Nephron (organoid): ENCODE results near the gene NOTCH4.

Experiments used
- H3K27ac Mint-ChIP-seq, 3 experiments: 2 replicates each; pipeline ENCODE4 v1.8.0; 2020; ENCODE audit warnings: mixed read lengths in 3 of 3, mild to moderate bottlenecking in 2 of 3, moderate library complexity in 1 of 3
- H3K27me3 Mint-ChIP-seq: 2 replicates; pipeline ENCODE4 v1.8.0; 2021; ENCODE audit warnings: low read depth, mild to moderate bottlenecking, moderate library complexity, mixed read lengths
- H3K36me3 Mint-ChIP-seq: 2 replicates; pipeline ENCODE4 v1.8.0; 2020; ENCODE audit warnings: low read depth, mixed read lengths
- H3K4me1 Mint-ChIP-seq: 2 replicates; pipeline ENCODE4 v1.8.0; 2020; ENCODE audit warnings: mixed read lengths
- H3K4me3 Mint-ChIP-seq, 3 experiments: 2 replicates each; pipeline ENCODE4 v1.8.0; 2020; ENCODE audit warnings: mild to moderate bottlenecking in 3 of 3, mixed read lengths in 3 of 3, moderate library complexity in 2 of 3
- H3K9me3 Mint-ChIP-seq: 2 replicates; pipeline ENCODE4 v1.8.0; 2020; ENCODE audit warnings: mixed read lengths
- TF ChIP-seq, protein P1 (sequence below), 3 experiments: fragments of 200-600 bp; sonication (generic); IDR thresholded peaks; one replicate each; pipeline ENCODE4 v1.5.0; 2021; ENCODE audit warnings: antibody characterized with exemption in 3 of 3; ENCODE audit not compliant: unreplicated experiment in 3 of 3

The NOTCH4 gene

DNA sequence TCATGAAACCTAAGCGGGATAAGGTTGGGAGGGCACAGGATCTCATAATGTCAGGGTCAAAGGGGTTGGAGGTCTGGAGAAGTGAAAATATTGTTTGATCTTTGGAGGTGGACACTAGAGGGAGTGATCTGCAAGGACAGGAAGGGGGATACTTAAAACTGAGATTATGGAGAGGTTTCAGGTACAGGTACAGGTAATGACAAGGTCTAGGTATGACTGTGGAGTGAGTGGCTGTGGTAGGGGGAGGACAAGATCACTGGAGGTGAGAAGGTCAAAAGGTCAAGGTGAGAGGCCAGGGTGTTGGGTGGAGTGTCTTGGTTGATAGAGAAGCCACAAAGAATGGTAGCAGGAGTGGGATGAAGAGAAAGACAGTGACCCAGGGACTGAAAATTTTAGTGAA, 16.8 kb upstream of the NOTCH4 start:
- no peaks in the 10 kb centered on the region for H3K36me3 Mint-ChIP-seq
- H3K27me3 Mint-ChIP-seq, result no peaks in the 10 kb centered on the region
- peaks cover 25% of the 10 kb centered on the region for H3K4me1 Mint-ChIP-seq
- H3K27ac Mint-ChIP-seq, result no peak overlapping the region
- TF ChIP-seq, protein P1, sequence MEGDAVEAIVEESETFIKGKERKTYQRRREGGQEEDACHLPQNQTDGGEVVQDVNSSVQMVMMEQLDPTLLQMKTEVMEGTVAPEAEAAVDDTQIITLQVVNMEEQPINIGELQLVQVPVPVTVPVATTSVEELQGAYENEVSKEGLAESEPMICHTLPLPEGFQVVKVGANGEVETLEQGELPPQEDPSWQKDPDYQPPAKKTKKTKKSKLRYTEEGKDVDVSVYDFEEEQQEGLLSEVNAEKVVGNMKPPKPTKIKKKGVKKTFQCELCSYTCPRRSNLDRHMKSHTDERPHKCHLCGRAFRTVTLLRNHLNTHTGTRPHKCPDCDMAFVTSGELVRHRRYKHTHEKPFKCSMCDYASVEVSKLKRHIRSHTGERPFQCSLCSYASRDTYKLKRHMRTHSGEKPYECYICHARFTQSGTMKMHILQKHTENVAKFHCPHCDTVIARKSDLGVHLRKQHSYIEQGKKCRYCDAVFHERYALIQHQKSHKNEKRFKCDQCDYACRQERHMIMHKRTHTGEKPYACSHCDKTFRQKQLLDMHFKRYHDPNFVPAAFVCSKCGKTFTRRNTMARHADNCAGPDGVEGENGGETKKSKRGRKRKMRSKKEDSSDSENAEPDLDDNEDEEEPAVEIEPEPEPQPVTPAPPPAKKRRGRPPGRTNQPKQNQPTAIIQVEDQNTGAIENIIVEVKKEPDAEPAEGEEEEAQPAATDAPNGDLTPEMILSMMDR (IDR thresholded peaks at IDR 0.05; ENCODE audit: unreplicated experiment in 3 of 3), result no peak
- no peak overlapping the region for H3K4me3 Mint-ChIP-seq
- no peaks in the 10 kb centered on the region for H3K9me3 Mint-ChIP-seq

DNA sequence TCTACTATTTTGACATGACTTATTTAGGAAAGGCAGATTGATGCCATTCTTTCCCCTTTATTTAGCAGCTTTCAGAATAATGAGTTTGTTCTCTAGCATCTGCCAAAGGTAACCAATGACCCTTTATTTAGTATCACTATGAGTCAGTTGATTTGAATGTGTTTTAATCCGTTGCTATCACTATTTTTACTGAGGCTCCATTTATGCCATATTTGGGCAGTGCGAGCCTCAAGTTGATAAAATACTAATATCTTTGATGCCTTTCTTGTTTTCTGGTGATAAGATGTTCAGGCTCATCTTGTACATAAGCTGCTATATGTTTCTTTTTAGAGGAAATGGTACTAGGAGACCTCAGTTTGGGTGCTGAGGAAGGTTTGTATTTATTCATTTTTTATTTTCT, 15.6 kb upstream of the NOTCH4 start:
- Mint-ChIP-seq H3K4me3 (no peak overlapping the region), H3K36me3 (no peaks in the 10 kb centered on the region), H3K27ac (no peak overlapping the region), H3K4me1 (peaks cover 17% of the 10 kb centered on the region), H3K9me3 (peaks cover 3% of the 10 kb centered on the region), H3K27me3 (no peaks in the 10 kb centered on the region)
- TF ChIP-seq, protein P1 (IDR thresholded peaks at IDR 0.05; ENCODE audit: unreplicated experiment in 3 of 3), result no peak

DNA sequence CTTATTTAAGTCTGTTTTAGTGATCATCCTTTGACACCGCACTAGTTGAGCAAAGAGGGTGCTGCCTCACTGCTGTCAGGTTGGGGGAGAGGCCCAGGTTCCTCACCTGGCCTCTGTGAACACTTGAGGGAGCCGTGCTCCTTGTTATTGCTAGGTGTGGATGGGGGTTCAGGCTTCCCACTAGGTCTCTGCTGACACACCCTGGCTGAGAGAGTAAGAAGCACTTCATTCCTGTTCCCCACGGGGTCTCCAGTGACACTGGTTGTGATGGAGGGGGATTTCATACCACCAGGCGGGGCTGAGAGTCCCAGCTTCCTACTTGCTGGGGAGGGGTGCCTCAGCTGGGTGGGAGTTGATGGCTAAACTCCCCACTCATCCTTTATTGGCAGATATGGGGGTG, 11.1 kb upstream of the NOTCH4 start:
- Mint-ChIP-seq H3K27ac (no peak overlapping the region), H3K4me1 (no peaks in the 10 kb centered on the region), H3K9me3 (peaks cover 3% of the 10 kb centered on the region), H3K27me3 (no peaks in the 10 kb centered on the region), H3K4me3 (no peak overlapping the region), H3K36me3 (no peaks in the 10 kb centered on the region)
- TF ChIP-seq, protein P1 (IDR thresholded peaks at IDR 0.05; ENCODE audit: unreplicated experiment in 3 of 3), result no peak

DNA sequence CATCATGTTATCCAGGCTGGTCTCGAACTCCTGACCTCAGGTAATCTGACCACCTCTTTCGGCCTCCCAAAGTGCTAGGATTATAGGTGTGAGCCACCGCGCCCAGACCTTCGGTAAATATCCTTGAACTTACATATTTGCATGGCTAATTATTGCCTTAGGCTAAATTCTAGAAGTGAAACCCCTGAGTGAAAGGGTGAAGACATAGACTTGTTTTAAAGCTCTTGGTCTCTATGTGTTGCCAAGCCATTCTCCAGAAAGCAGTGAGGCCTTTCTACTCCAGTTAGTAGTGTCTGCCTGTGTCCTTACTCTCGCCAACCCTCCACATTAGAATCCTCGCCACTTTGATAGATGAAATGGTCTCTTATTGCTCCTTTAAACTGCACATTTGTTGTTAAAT, 2.6 kb upstream of the NOTCH4 start:
- H3K9me3 Mint-ChIP-seq, result no peaks in the 10 kb centered on the region

DNA sequence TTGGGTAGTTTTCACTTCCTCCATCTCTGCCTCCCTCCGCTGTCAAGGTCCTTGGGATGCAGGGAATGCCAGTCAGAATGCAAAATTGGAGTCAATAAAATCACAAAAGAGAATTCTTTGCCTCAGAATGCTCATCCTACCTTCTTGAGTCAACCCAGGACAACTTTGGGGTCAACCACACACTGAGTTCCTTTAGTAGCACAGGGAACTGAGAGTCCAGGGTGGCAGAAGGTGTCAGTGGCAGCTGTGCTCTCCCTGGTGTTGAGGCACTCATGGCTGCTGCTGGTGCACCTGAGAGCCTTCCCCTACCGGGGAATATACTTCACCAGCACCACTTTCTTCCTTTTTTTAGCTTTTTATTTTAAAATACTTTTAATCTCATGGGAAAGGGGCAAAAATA, 829 bp upstream of the NOTCH4 start:
- H3K36me3 Mint-ChIP-seq, result no peaks in the 10 kb centered on the region
- no peaks in the 10 kb centered on the region for H3K4me1 Mint-ChIP-seq
- no peaks in the 10 kb centered on the region for H3K9me3 Mint-ChIP-seq
- TF ChIP-seq, protein P1 (IDR thresholded peaks at IDR 0.05; ENCODE audit: unreplicated experiment in 3 of 3), result no peak
- H3K4me3 Mint-ChIP-seq, result no peak overlapping the region
- H3K27ac Mint-ChIP-seq, result no peak overlapping the region
- H3K27me3 Mint-ChIP-seq, result peaks cover 9% of the 10 kb centered on the region

More for the DNA sequence above, 2.6 kb upstream of the NOTCH4 start:
- Mint-ChIP-seq H3K27me3 (peaks cover 9% of the 10 kb centered on the region), H3K4me3 (no peak overlapping the region), H3K27ac (no peak overlapping the region), H3K4me1 (no peaks in the 10 kb centered on the region), H3K36me3 (no peaks in the 10 kb centered on the region)
- TF ChIP-seq, protein P1 (IDR thresholded peaks at IDR 0.05; ENCODE audit: unreplicated experiment in 3 of 3), result no peak

GRCh38 chr6:32222333-32223230, 1.3 kb downstream of the NOTCH4 start:
- H3K27ac Mint-ChIP-seq, result no peak overlapping the region
- no peak overlapping the region for H3K4me3 Mint-ChIP-seq
- TF ChIP-seq, protein P1 (IDR thresholded peaks at IDR 0.05; ENCODE audit: unreplicated experiment in 3 of 3), result no peak
- H3K27me3 Mint-ChIP-seq, result peaks cover 9% of the 10 kb centered on the region
- H3K9me3 Mint-ChIP-seq, result no peaks in the 10 kb centered on the region
- no peaks in the 10 kb centered on the region for H3K4me1 Mint-ChIP-seq
- H3K36me3 Mint-ChIP-seq, result no peaks in the 10 kb centered on the region
